SJSA1 (cell line): ENCODE measurements around the gene DNAAF5. TPM values are rescaled to one million over a fixed set of nuclear protein-coding genes. Genes with fewer than 3 reads are reported as not detected.

Source experiments
- DNase-seq, 2 experiments: peaks; one replicate each; pipeline ENCODE4 v3.0.0-alpha.2; 2015 to 2020; ENCODE audit warnings: low spot score in 2 of 2, low read depth in 1 of 2
- H3K27ac ChIP-seq: fragments of 250-450 bp; sonication (Bioruptor Pico); 2 replicates; pipeline ENCODE4 v1.5.1; 2020; ENCODE audit warnings: mild to moderate bottlenecking, moderate library complexity
- H3K27me3 ChIP-seq: fragments of 250-450 bp; sonication (Bioruptor Pico); replicated peaks from 2 replicates; pipeline ENCODE4 v1.5.1; 2020; ENCODE audit warnings: mild to moderate bottlenecking, moderate library complexity
- H3K36me3 ChIP-seq: fragments of 250-450 bp; sonication (Bioruptor Pico); 2 replicates; pipeline ENCODE4 v1.5.1; 2020; ENCODE audit warnings: mild to moderate bottlenecking
- H3K4me1 ChIP-seq: fragments of 250-450 bp; sonication (Bioruptor Pico); replicated peaks from 2 replicates; pipeline ENCODE4 v1.6.1; 2021; ENCODE audit warnings: mild to moderate bottlenecking
- H3K4me3 ChIP-seq: fragments of 250-450 bp; sonication (Bioruptor Pico); 2 replicates; pipeline ENCODE4 v1.5.1; 2020; ENCODE audit warnings: mild to moderate bottlenecking
- H3K9me3 ChIP-seq: fragments of 250-450 bp; sonication (Bioruptor Pico); replicated peaks from 2 replicates; pipeline ENCODE4 v1.5.1; 2020; ENCODE audit warnings: mild to moderate bottlenecking
- total RNA-seq: library from RNA; depleted of rRNA; stranded (reverse); fragments of >200 nt; shearing (Covaris generic); gene quantifications from 2 replicates; pipeline ENCODE4 v1.2.3, GENCODE V29; 2014

DNAAF5 gene
- total RNA-seq, 1 experiment from 2014 or later = 26.5 TPM

- H3K4me3 ChIP-seq = no peak overlapping the region
- DNase-seq = no peak
- no peaks in the 10 kb centered on the region for H3K27me3 ChIP-seq
- H3K9me3 ChIP-seq = no peaks in the 10 kb centered on the region
- no peaks in the 10 kb centered on the region for H3K4me1 ChIP-seq
- H3K36me3 ChIP-seq = peaks cover 30% of the 10 kb centered on the region
- H3K27ac ChIP-seq = no peak overlapping the region
These were observed 26.7 kb downstream of the DNAAF5 start for GRCh38 chr7:753190-753589.

- Histone ChIP-seq H3K9me3 (no peaks in the 10 kb centered on the region), H3K4me3 (no peak overlapping the region), H3K36me3 (peaks cover 33% of the 10 kb centered on the region), H3K27me3 (no peaks in the 10 kb centered on the region), H3K4me1 (no peaks in the 10 kb centered on the region), H3K27ac (no peak overlapping the region)
- no peak for DNase-seq
These were observed 28.3 kb downstream of the DNAAF5 start for GRCh38 chr7:754531-755412.

- Histone ChIP-seq H3K36me3 (peaks cover 33% of the 10 kb centered on the region), H3K9me3 (no peaks in the 10 kb centered on the region), H3K27me3 (no peaks in the 10 kb centered on the region), H3K4me3 (no peak overlapping the region), H3K4me1 (no peaks in the 10 kb centered on the region), H3K27ac (no peak overlapping the region)
- DNase-seq = no peak
These were observed 28.9 kb downstream of the DNAAF5 start for GRCh38 chr7:755413-755805.

DNA sequence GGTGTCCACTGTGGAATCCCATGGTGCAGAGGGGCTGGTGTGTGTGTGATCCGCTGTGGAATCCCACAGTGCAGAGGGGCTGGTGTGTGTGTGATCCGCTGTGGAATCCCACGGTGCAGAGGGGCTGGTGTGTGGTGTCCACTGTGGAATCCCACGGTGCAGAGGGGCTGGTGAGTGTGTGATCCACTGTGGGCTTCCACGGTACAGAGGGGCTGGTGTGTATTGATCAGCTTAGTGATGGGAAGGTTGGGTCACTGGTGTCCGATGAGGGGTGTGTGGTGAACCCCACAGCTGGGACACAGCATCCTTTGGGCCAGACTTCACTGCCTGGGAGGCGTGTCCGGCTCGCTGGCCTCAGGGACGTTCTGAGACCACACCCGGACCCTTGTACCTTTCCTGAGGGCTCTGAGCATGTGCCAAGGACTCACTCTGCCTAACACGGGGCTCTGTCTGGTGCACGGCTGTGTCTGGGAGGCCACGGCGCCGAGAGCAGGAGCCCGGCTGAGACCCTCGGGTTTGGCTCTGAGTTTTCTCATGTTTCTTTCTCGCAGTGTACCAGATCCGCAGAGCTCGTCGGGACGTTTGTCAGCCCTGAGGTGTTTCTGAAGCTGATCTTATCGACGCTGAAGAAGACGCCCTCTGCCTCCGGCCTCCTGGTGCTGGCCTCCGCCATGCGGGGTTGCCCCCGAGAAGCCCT is 29.9 kb downstream of the DNAAF5 start:
- Histone ChIP-seq H3K9me3 (no peaks in the 10 kb centered on the region), H3K36me3 (peaks cover 34% of the 10 kb centered on the region), H3K4me1 (no peaks in the 10 kb centered on the region), H3K27me3 (no peaks in the 10 kb centered on the region), H3K27ac (no peak overlapping the region), H3K4me3 (no peak overlapping the region)
- no peak for DNase-seq

DNA sequence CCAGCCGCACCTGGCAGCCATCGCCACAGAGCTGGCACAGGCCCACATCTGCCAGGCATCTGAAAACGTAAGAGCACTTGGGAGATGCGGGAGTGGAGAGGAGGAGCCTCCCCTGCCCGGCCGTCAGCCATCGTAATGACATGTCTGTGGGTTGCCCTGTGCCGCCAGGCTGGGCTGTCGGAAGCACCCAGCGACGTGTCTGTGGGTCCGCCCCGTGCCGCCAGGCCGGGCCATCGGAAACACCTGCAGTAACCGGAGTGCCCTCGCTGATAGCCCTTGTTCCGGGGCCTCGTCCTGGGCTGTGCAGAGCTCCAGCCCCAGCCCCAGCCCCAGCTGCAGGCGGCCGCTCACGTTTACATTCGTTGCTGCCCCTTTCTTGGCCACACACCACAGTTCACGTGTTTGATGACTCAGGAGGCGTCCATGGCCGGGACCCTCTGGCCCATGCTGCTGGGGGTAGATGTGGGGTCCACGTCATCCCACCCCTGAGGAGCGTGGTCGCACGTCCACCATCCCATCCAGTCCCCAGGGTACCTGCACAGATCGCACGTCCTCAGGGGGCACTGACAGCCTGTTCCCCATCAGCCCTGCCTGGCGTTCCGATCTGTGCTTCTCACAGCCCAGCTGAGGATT is 30.5 kb downstream of the DNAAF5 start:
- H3K4me1 ChIP-seq = no peaks in the 10 kb centered on the region
- no peak for DNase-seq

GRCh38 chr7:757741-758163 is 31.3 kb downstream of the DNAAF5 start:
- Histone ChIP-seq H3K27ac (no peak overlapping the region), H3K4me3 (no peak overlapping the region), H3K27me3 (no peaks in the 10 kb centered on the region), H3K36me3 (peaks cover 38% of the 10 kb centered on the region), H3K9me3 (no peaks in the 10 kb centered on the region), H3K4me1 (no peaks in the 10 kb centered on the region)
- no peak for DNase-seq

More for the DNA sequence above, 30.5 kb downstream of the DNAAF5 start:
- Histone ChIP-seq H3K36me3 (peaks cover 36% of the 10 kb centered on the region), H3K27ac (no peak overlapping the region), H3K4me3 (no peak overlapping the region), H3K27me3 (no peaks in the 10 kb centered on the region), H3K9me3 (no peaks in the 10 kb centered on the region)

- Histone ChIP-seq H3K36me3 (peaks cover 49% of the 10 kb centered on the region), H3K27ac (no peak overlapping the region), H3K9me3 (no peaks in the 10 kb centered on the region)
These were observed 33.1 kb downstream of the DNAAF5 start for GRCh38 chr7:759569-759968.

DNA sequence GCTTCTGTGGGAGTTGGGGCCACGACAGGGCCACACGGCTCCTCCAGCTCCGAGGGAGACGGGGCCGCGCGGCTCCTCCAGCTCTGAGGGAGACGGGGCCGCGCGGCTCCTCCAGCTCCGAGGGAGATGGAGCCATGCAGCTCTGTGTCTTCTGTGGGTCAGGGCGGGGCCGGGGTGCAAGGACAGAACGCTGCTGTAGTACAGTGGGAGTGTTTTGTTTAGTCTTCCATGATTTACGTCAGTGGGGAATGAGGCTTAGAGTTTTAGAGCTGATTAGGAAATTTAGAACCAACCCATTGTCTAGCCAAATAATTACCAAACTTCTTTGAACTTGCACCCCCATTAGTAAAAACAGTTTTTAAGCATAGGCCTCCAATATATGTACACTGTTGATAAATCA is 33.5 kb downstream of the DNAAF5 start:
- peaks cover 47% of the 10 kb centered on the region for H3K36me3 ChIP-seq

More at GRCh38 chr7:759569-759968, 33.1 kb downstream of the DNAAF5 start:
- Histone ChIP-seq H3K27me3 (no peaks in the 10 kb centered on the region), H3K4me1 (no peaks in the 10 kb centered on the region), H3K4me3 (no peak overlapping the region)
- DNase-seq = no peak

GRCh38 chr7:761101-761500 is 34.6 kb downstream of the DNAAF5 start:
- Histone ChIP-seq H3K4me3 (no peak overlapping the region), H3K27ac (no peak overlapping the region), H3K9me3 (no peaks in the 10 kb centered on the region), H3K27me3 (no peaks in the 10 kb centered on the region), H3K36me3 (peaks cover 53% of the 10 kb centered on the region), H3K4me1 (no peaks in the 10 kb centered on the region)
- DNase-seq = no peak

More for the DNA sequence above, 33.5 kb downstream of the DNAAF5 start:
- no peaks in the 10 kb centered on the region for H3K4me1 ChIP-seq
- H3K4me3 ChIP-seq = no peak overlapping the region
- DNase-seq = no peak
- no peaks in the 10 kb centered on the region for H3K27me3 ChIP-seq
- H3K27ac ChIP-seq = no peak overlapping the region
- H3K9me3 ChIP-seq = no peaks in the 10 kb centered on the region

GRCh38 chr7:761631-762030 is 35.1 kb downstream of the DNAAF5 start:
- no peak for DNase-seq
- Histone ChIP-seq H3K27ac (no peak overlapping the region), H3K4me3 (no peak overlapping the region), H3K36me3 (peaks cover 52% of the 10 kb centered on the region), H3K27me3 (no peaks in the 10 kb centered on the region), H3K9me3 (no peaks in the 10 kb centered on the region), H3K4me1 (no peaks in the 10 kb centered on the region)

DNA sequence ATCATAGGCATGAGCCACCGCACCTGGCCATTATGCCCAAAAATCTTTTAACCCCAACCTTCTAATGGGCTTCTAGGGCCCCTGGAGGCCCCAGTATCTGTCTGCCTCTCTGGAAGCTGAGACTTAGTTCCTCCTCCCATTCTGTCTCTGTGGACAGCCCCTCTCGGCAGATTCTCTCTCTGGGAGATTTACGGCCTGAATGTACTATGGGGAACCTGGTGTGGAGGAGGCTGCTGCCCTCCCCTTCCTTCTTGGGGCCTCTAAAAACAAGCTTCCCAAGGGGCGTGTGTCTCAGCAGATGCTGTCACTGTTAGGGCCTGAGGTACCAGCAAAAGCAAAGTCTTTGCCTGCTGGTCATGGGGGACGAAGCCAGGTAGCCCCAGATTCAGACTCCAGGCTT is 36.4 kb downstream of the DNAAF5 start:
- Histone ChIP-seq H3K9me3 (no peaks in the 10 kb centered on the region), H3K36me3 (peaks cover 40% of the 10 kb centered on the region), H3K4me3 (no peak overlapping the region), H3K27ac (no peak overlapping the region), H3K4me1 (no peaks in the 10 kb centered on the region), H3K27me3 (no peaks in the 10 kb centered on the region)
- DNase-seq = no peak

DNA sequence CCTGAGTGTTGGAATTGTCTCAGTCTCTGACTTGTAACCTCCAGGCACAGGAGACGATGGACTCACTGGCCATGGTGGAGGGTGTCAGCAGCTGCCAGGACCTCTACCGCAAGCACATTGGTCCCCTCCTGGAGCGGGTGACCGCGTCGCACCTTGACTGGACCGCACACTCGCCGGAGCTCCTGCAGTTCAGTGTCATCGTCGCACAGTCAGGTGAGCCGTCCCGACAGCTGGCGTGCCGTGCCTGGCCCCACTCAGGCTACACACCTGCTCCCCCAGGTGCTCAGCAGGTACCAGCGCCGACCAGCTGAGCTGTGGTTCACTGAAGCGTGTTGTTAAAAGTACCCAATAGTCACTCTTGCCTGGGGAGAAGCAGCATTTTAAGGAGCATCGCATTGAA is 37.3 kb downstream of the DNAAF5 start:
- Histone ChIP-seq H3K27ac (no peak overlapping the region), H3K9me3 (no peaks in the 10 kb centered on the region), H3K36me3 (peaks cover 34% of the 10 kb centered on the region), H3K4me3 (no peak overlapping the region), H3K27me3 (no peaks in the 10 kb centered on the region), H3K4me1 (no peaks in the 10 kb centered on the region)
- DNase-seq = no peak

DNA sequence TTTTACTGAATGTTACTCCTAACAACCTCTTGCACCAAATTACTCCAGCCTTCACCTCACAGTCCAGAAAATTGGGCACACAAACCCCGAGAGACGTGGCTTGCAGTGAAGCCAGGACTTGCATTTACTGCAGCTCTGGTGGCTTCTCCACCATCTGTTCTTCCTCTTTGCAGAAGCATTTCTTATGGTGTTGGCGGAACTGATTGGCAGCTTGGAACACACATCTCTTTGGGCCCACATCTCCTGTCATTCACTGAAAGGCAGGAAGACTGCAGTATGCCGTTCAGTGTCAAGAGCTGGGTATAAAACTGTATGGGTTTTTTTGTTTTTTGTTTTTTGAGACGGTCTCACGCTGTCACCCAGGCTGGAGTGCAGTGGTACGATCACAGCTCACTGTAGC is 38.9 kb downstream of the DNAAF5 start:
- no peak overlapping the region for H3K27ac ChIP-seq
- no peak for DNase-seq
- peaks cover 34% of the 10 kb centered on the region for H3K36me3 ChIP-seq
- H3K9me3 ChIP-seq = no peaks in the 10 kb centered on the region
- H3K4me3 ChIP-seq = no peak overlapping the region
- no peaks in the 10 kb centered on the region for H3K4me1 ChIP-seq
- H3K27me3 ChIP-seq = no peaks in the 10 kb centered on the region

DNA sequence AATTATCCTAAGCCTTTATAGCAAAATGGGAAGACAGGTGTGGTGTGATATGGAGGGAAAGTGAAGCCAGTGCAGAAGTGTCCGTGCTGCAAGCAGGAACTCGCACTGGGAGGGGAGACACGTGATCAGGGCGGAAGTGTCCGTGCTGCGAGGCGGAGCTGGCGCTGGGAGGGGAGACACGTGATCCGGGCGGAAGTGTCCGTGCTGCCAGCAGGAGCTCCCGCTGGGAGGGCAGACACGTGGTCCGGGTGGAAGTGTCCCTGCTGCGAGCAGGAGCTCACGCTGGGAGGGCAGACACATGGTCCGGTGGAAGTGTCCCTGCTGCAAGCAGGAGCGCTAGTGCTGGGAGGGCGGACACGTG is 41.1 kb downstream of the DNAAF5 start:
- peaks cover 32% of the 10 kb centered on the region for H3K36me3 ChIP-seq
- no peaks in the 10 kb centered on the region for H3K4me1 ChIP-seq
- no peak overlapping the region for H3K4me3 ChIP-seq
- DNase-seq = no peak
- no peak overlapping the region for H3K27ac ChIP-seq
- no peaks in the 10 kb centered on the region for H3K9me3 ChIP-seq
- no peaks in the 10 kb centered on the region for H3K27me3 ChIP-seq
